ENCODE measurements around the gene GNG2.
A peak's percentile ranks its signal among the peaks of the same experiment; 100 is the strongest.

GNG2 gene

GRCh38 chr14:51860164-51860824, at the start of gene GNG2:
GNG2 (plus strand) TSS chr14:51860612; CDS start chr14:51950679, 90,067 bp downstream.
- DNase-seq = peak; percentile 68 to 86 (median 80)

GRCh38 chr14:51811706-51812105, 48.7 kb upstream of the GNG2 start:
- DNase-seq = no peak

GRCh38 chr14:51816031-51816430, 44.4 kb upstream of the GNG2 start:
- no peak for DNase-seq

GRCh38 chr14:51817326-51817725, 43.1 kb upstream of the GNG2 start:
- no peak for DNase-seq

- no peak for DNase-seq
Measured at GRCh38 chr14:51818748-51819380, 41.5 kb upstream of the GNG2 start.

GRCh38 chr14:51821822-51822221, 38.6 kb upstream of the GNG2 start:
- DNase-seq = no peak

- no peak for DNase-seq
Measured at GRCh38 chr14:51822499-51822898, 37.9 kb upstream of the GNG2 start.

- no peak for DNase-seq
Measured at GRCh38 chr14:51823706-51824105, 36.7 kb upstream of the GNG2 start.

GRCh38 chr14:51824191-51824590, 36.2 kb upstream of the GNG2 start:
- no peak for DNase-seq

- no peak for DNase-seq
Measured at GRCh38 chr14:51825926-51826325, 34.5 kb upstream of the GNG2 start.

- DNase-seq = peak in 5 of 6 experiments; percentile 8 to 23 (median 15)
Measured at GRCh38 chr14:51828017-51828797, 32.2 kb upstream of the GNG2 start.

- DNase-seq = no peak
Measured at GRCh38 chr14:51834240-51834639, 26.2 kb upstream of the GNG2 start.

- DNase-seq = no peak
Measured at GRCh38 chr14:51836417-51836816, 24.0 kb upstream of the GNG2 start.

- DNase-seq = no peak
Measured at GRCh38 chr14:51844081-51844881, 16.1 kb upstream of the GNG2 start.

- DNase-seq = no peak
Measured at GRCh38 chr14:51845811-51846210, 14.6 kb upstream of the GNG2 start.

GRCh38 chr14:51846631-51847488, 13.6 kb upstream of the GNG2 start:
- peak; percentile 86 to 98 (median 92) for DNase-seq

GRCh38 chr14:51847489-51847796, 13.0 kb upstream of the GNG2 start:
- no peak for DNase-seq

GRCh38 chr14:51848120-51848519, 12.3 kb upstream of the GNG2 start:
- peak in 1 of 6 experiments; percentile 28 for DNase-seq

- DNase-seq = no peak
Measured at GRCh38 chr14:51849097-51849496, 11.3 kb upstream of the GNG2 start.

GRCh38 chr14:51850651-51851050, 9.8 kb upstream of the GNG2 start:
- no peak for DNase-seq

- DNase-seq = no peak
Measured at GRCh38 chr14:51852541-51852940, 7.9 kb upstream of the GNG2 start.

GRCh38 chr14:51855234-51855633, 5.2 kb upstream of the GNG2 start:
- no peak for DNase-seq
